CD4-positive, CD25-positive, alpha-beta regulatory T cell (primary cell): Measurements from ENCODE around the gene MEOX1. TPM values are rescaled to one million over a fixed set of nuclear protein-coding genes. Genes with fewer than 3 reads are reported as not detected.
A peak's percentile ranks its signal among the peaks of the same experiment; 100 is the strongest.
"Not testable (repeated sequence)": the region's sequence is repeated elsewhere in the genome, so short reads cannot be mapped to it uniquely, and the experiment has no call there.

Experiments
- ATAC-seq, 2 donors: fragments of 150-1000 bp; cut with Tn5 transposase; one replicate each; pipeline ENCODE4 v1.10.0; 2021; ENCODE audit warnings: low read depth in 2 of 2, moderate number of reproducible peaks in 2 of 2, moderate library complexity in 1 of 2
- DNase-seq, 3 donors: peaks; one replicate each; pipeline versions ENCODE4 v3.0.0 to v3.0.0-alpha.2; 2012 to 2022; ENCODE audit warnings: mixed read lengths in 1 of 3
- H3K27ac ChIP-seq: one replicate; pipeline ENCODE4 v1.7.0; 2013; ENCODE audit warnings: mild to moderate bottlenecking, low read length; ENCODE audit not compliant: insufficient read depth, poor library complexity, severe bottlenecking
- H3K27me3 ChIP-seq: one replicate; pipeline ENCODE4 v1.7.0; 2013; ENCODE audit warnings: low read length; ENCODE audit not compliant: control insufficient read depth, insufficient read depth
- H3K36me3 ChIP-seq: one replicate; pipeline ENCODE4 v1.7.0; 2013; ENCODE audit warnings: mild to moderate bottlenecking, low read length, moderate library complexity; ENCODE audit not compliant: control insufficient read depth, insufficient read depth
- H3K4me1 ChIP-seq: 2 replicates; pipeline ENCODE4 v1.7.0; 2013; ENCODE audit warnings: mild to moderate bottlenecking, low read length; ENCODE audit not compliant: insufficient read depth, control insufficient read depth, poor library complexity, severe bottlenecking
- H3K4me3 ChIP-seq: one replicate; pipeline ENCODE4 v1.7.0; 2013; ENCODE audit warnings: low read depth, mild to moderate bottlenecking, low read length, moderate library complexity
- H3K9me3 ChIP-seq, 2 experiments: 1 replicate in 1 of 2; 2 replicates in 1 of 2; pipeline ENCODE4 v1.7.0; 2013; ENCODE audit warnings: low read length in 2 of 2, mild to moderate bottlenecking in 1 of 2, moderate library complexity in 1 of 2; ENCODE audit not compliant: control insufficient read depth in 2 of 2
- H3K27ac Mint-ChIP-seq, 3 donors: one replicate each; pipeline ENCODE4 v1.8.0; 2020 to 2022; ENCODE audit warnings: mild to moderate bottlenecking in 3 of 3, mixed read lengths in 3 of 3, moderate library complexity in 2 of 3
- H3K27me3 Mint-ChIP-seq: one replicate; pipeline ENCODE4 v1.8.0; 2022; ENCODE audit warnings: mild to moderate bottlenecking, mixed read lengths
- H3K36me3 Mint-ChIP-seq: one replicate; pipeline ENCODE4 v1.8.0; 2020; ENCODE audit warnings: mixed read lengths
- H3K4me1 Mint-ChIP-seq, 4 donors: one replicate each; pipeline ENCODE4 v1.8.0; 2020 to 2022; ENCODE audit warnings: mixed read lengths in 4 of 4, mild to moderate bottlenecking in 1 of 4
- H3K4me3 Mint-ChIP-seq, 4 donors: one replicate each; pipeline ENCODE4 v1.8.0; 2020 to 2022; ENCODE audit warnings: mild to moderate bottlenecking in 4 of 4, mixed read lengths in 4 of 4, moderate library complexity in 3 of 4
- H3K9me3 Mint-ChIP-seq, 7 donors: one replicate each; pipeline ENCODE4 v1.8.0; 2020 to 2022; ENCODE audit warnings: mixed read lengths in 7 of 7, mild to moderate bottlenecking in 3 of 7, moderate library complexity in 2 of 7
- polyA plus RNA-seq, 4 donors: library from polyadenylated mRNA; unstranded; fragments of 300-500 nt; fragmentation: Illumina TruSeq; gene quantifications; one replicate each; pipeline ENCODE4 v1.2.3, GENCODE V29; 2021
- total RNA-seq: library from RNA; stranded (reverse); gene quantifications from one replicate; pipeline ENCODE4 v1.2.3, GENCODE V29; 2022

Gene MEOX1
- total and polyA plus RNA-seq, 5 donors from 2014 or later: 15.3 to 36.5 (median 29.7) TPM

DNA sequence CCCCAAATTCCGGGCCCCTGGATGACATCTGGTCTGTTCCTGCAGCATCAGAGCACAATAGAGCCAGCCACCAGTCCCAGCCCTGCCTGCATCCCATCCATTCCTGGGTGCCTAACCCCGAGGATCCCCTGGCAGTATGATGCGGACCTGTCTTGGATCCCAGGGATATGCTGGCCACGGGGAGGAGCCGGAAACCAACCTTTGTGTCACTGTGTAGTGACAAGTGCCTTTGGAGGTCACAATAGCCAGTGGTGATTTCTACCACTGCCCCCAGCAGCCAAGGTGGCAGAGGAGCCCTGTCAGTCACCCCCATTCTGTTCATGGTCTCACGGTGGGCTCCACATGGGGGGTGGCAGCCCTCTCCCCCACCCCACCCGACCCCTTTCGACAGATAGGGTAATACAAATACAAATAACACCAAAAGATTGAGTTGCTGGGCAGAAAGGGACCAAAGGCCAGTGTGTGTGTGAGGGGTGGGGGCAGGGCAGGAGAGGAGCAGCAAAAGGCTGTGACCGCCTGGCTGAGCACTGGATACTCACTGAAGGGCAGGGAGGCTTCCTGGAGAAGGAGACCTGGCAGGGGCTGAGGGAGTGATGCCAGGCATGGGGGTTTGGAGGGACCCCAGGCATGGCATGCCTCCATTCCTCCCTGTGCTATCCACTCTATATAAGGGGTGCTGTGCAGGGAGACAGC is 29.0 kb upstream of the MEOX1 start:
- no peak overlapping the region for H3K27ac ChIP-seq
- Mint-ChIP-seq H3K27me3 (no peaks in the 10 kb centered on the region), H3K36me3 (no peaks in the 10 kb centered on the region), H3K27ac (no peak overlapping the region), H3K4me1 (peaks cover 0 to 4% (median 1%) of the 10 kb centered on the region in 4 donors), H3K9me3 (no peaks in the 10 kb centered on the region), H3K4me3 (no peak overlapping the region)
- H3K4me3 ChIP-seq: no peak overlapping the region
- H3K36me3 ChIP-seq: no peaks in the 10 kb centered on the region
- no peaks in the 10 kb centered on the region for H3K27me3 ChIP-seq
- H3K4me1 ChIP-seq: no peaks in the 10 kb centered on the region
- ATAC-seq: no peak
- no peaks in the 10 kb centered on the region for H3K9me3 ChIP-seq
- no peak for DNase-seq

DNA sequence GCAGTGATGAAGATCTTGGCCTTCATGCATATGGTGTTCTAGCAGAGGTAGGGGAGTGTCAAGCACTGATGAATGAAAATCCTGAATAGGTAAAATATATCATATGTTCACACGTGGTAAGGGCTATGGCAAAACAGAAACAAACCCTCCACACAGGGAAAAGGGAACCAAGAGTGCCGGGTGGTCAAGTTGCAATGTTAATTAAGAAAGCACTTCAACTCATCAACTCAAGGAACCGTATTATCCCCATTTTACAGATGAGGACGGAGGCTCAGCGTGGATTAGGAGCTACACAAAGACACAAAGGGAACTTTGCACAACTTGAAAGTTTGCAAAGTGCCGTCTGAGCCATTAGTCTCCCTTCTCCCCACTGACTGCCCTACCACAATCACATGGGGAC is 28.1 kb upstream of the MEOX1 start:
- H3K4me1 Mint-ChIP-seq: peaks cover 0 to 4% (median 1%) of the 10 kb centered on the region in 4 donors

GRCh38 chr17:43689131-43689530 is 27.4 kb upstream of the MEOX1 start:
- Histone ChIP-seq H3K4me3 (no peak overlapping the region), H3K4me1 (no peaks in the 10 kb centered on the region), H3K27ac (no peak overlapping the region), H3K27me3 (no peaks in the 10 kb centered on the region), H3K36me3 (no peaks in the 10 kb centered on the region), H3K9me3 (no peaks in the 10 kb centered on the region)
- no peaks in the 10 kb centered on the region for H3K36me3 Mint-ChIP-seq
- DNase-seq (no peak), ATAC-seq (no peak)
- H3K27me3 Mint-ChIP-seq: no peaks in the 10 kb centered on the region
- no peaks in the 10 kb centered on the region for H3K4me1 Mint-ChIP-seq
- H3K4me3 Mint-ChIP-seq: no peak overlapping the region
- no peaks in the 10 kb centered on the region for H3K9me3 Mint-ChIP-seq
- no peak overlapping the region for H3K27ac Mint-ChIP-seq

More for the DNA sequence above, 28.1 kb upstream of the MEOX1 start:
- Mint-ChIP-seq H3K9me3 (no peaks in the 10 kb centered on the region), H3K27me3 (no peaks in the 10 kb centered on the region), H3K36me3 (no peaks in the 10 kb centered on the region), H3K4me3 (no peak overlapping the region), H3K27ac (no peak overlapping the region)
- Histone ChIP-seq H3K4me3 (no peak overlapping the region), H3K27ac (no peak overlapping the region), H3K36me3 (no peaks in the 10 kb centered on the region), H3K27me3 (no peaks in the 10 kb centered on the region), H3K9me3 (no peaks in the 10 kb centered on the region), H3K4me1 (no peaks in the 10 kb centered on the region)
- DNase-seq (no peak), ATAC-seq (no peak)

GRCh38 chr17:43686957-43687356 is 25.2 kb upstream of the MEOX1 start:
- not testable (repeated sequence) for H3K4me1 ChIP-seq, H3K9me3 Mint-ChIP-seq, H3K27ac ChIP-seq, H3K36me3 Mint-ChIP-seq, H3K9me3 ChIP-seq, H3K4me1 Mint-ChIP-seq, H3K36me3 ChIP-seq, H3K27me3 Mint-ChIP-seq, ATAC-seq, H3K27me3 ChIP-seq, H3K4me3 Mint-ChIP-seq, H3K27ac Mint-ChIP-seq, H3K4me3 ChIP-seq, DNase-seq

GRCh38 chr17:43683928-43684653 is 22.4 kb upstream of the MEOX1 start:
- peaks cover 0 to 4% (median 1%) of the 10 kb centered on the region in 4 donors for H3K4me1 Mint-ChIP-seq
- H3K4me1 ChIP-seq: no peaks in the 10 kb centered on the region
- no peak for DNase-seq
- no peaks in the 10 kb centered on the region for H3K27me3 ChIP-seq
- no peak overlapping the region for H3K4me3 ChIP-seq
- H3K36me3 ChIP-seq: no peaks in the 10 kb centered on the region
- H3K36me3 Mint-ChIP-seq: no peaks in the 10 kb centered on the region
- no peak overlapping the region for H3K27ac ChIP-seq
- no peaks in the 10 kb centered on the region for H3K9me3 ChIP-seq
- no peak overlapping the region for H3K4me3 Mint-ChIP-seq
- no peak for ATAC-seq
- no peaks in the 10 kb centered on the region for H3K9me3 Mint-ChIP-seq
- peaks cover 4% of the 10 kb centered on the region for H3K27me3 Mint-ChIP-seq
- peak overlapping the region in 1 of 3 donors; percentile 4 for H3K27ac Mint-ChIP-seq

GRCh38 chr17:43680461-43680860 is 18.7 kb upstream of the MEOX1 start:
- H3K4me3 Mint-ChIP-seq: no peak overlapping the region
- no peak overlapping the region for H3K27ac Mint-ChIP-seq
- Histone ChIP-seq H3K4me1 (peaks cover 7% of the 10 kb centered on the region), H3K36me3 (no peaks in the 10 kb centered on the region), H3K4me3 (no peak overlapping the region), H3K27ac (no peak overlapping the region), H3K27me3 (no peaks in the 10 kb centered on the region), H3K9me3 (no peaks in the 10 kb centered on the region)
- DNase-seq (no peak), ATAC-seq (no peak)
- no peaks in the 10 kb centered on the region for H3K36me3 Mint-ChIP-seq
- peaks cover 5 to 13% (median 6%) of the 10 kb centered on the region in 4 donors for H3K4me1 Mint-ChIP-seq
- H3K27me3 Mint-ChIP-seq: peaks cover 8% of the 10 kb centered on the region
- no peaks in the 10 kb centered on the region for H3K9me3 Mint-ChIP-seq

- H3K36me3 Mint-ChIP-seq: no peaks in the 10 kb centered on the region
- no peaks in the 10 kb centered on the region for H3K27me3 ChIP-seq
- peaks cover 5 to 17% (median 6%) of the 10 kb centered on the region in 4 donors for H3K4me1 Mint-ChIP-seq
- no peak overlapping the region for H3K27ac ChIP-seq
- H3K27ac Mint-ChIP-seq: no peak overlapping the region
- H3K4me3 ChIP-seq: no peak overlapping the region
- H3K9me3 ChIP-seq: no peaks in the 10 kb centered on the region
- peaks cover 7% of the 10 kb centered on the region for H3K4me1 ChIP-seq
- H3K9me3 Mint-ChIP-seq: no peaks in the 10 kb centered on the region
- DNase-seq: no peak
- H3K4me3 Mint-ChIP-seq: no peak overlapping the region
- no peak for ATAC-seq
- no peaks in the 10 kb centered on the region for H3K36me3 ChIP-seq
- H3K27me3 Mint-ChIP-seq: peaks cover 8% of the 10 kb centered on the region
Measured at GRCh38 chr17:43679911-43680310, 18.2 kb upstream of the MEOX1 start.

- H3K27me3 ChIP-seq: no peaks in the 10 kb centered on the region
- Mint-ChIP-seq H3K9me3 (no peaks in the 10 kb centered on the region), H3K4me3 (no peak overlapping the region), H3K27ac (no peak overlapping the region), H3K4me1 (peaks cover 5 to 17% (median 6%) of the 10 kb centered on the region in 4 donors), H3K27me3 (peaks cover 8% of the 10 kb centered on the region), H3K36me3 (no peaks in the 10 kb centered on the region)
- H3K4me3 ChIP-seq: no peak overlapping the region
- no peak for ATAC-seq
- no peak overlapping the region for H3K27ac ChIP-seq
- no peak for DNase-seq
- H3K36me3 ChIP-seq: no peaks in the 10 kb centered on the region
- peaks cover 7% of the 10 kb centered on the region for H3K4me1 ChIP-seq
- no peaks in the 10 kb centered on the region for H3K9me3 ChIP-seq
Measured at GRCh38 chr17:43679401-43679800, 17.7 kb upstream of the MEOX1 start.
